ENCODE results near the gene CLIP2. TPM values are rescaled to one million over a fixed set of nuclear protein-coding genes. Genes with fewer than 3 reads are reported as not detected.
"Not testable (repeated sequence)": the region's sequence is repeated elsewhere in the genome, so short reads cannot be mapped to it uniquely, and the experiment has no call there.

The CLIP2 gene
- total RNA-seq, 2 donors from 2014 or later, result 12.2 to 17.0 TPM

- not testable (repeated sequence) for DNase-seq (ENCODE audit: low spot score); H3K36me3 Mint-ChIP-seq; ATAC-seq; H3K27me3 Mint-ChIP-seq; H3K4me3 Mint-ChIP-seq; H3K9me3 Mint-ChIP-seq; H3K27ac Mint-ChIP-seq
- peaks cover 12 to 18% of the 10 kb centered on the region in 2 donors for H3K4me1 Mint-ChIP-seq (ENCODE audit: low read depth in 2 of 2)
Observed at GRCh38 chr7:74315891-74316290, 26.7 kb downstream of the CLIP2 start.

- Mint-ChIP-seq H3K27me3 (no peaks in the 10 kb centered on the region), H3K4me3 (no peak overlapping the region), H3K27ac (no peak overlapping the region), H3K9me3 (no peaks in the 10 kb centered on the region), H3K4me1 (ENCODE audit: low read depth in 2 of 2) (peaks cover 6 to 13% of the 10 kb centered on the region in 2 donors), H3K36me3 (no peaks in the 10 kb centered on the region)
- DNase-seq (ENCODE audit: low spot score) (no peak), ATAC-seq (no peak)
Observed at GRCh38 chr7:74317146-74317782, 28.1 kb downstream of the CLIP2 start.

GRCh38 chr7:74318043-74318442 is 28.8 kb downstream of the CLIP2 start:
- Mint-ChIP-seq H3K4me1 (ENCODE audit: low read depth in 2 of 2) (peaks cover 6 to 13% of the 10 kb centered on the region in 2 donors), H3K9me3 (no peaks in the 10 kb centered on the region), H3K27ac (no peak overlapping the region), H3K27me3 (no peaks in the 10 kb centered on the region), H3K4me3 (no peak overlapping the region), H3K36me3 (no peaks in the 10 kb centered on the region)
- DNase-seq (ENCODE audit: low spot score) (no peak), ATAC-seq (no peak)

GRCh38 chr7:74320645-74321221 is 31.5 kb downstream of the CLIP2 start:
- Mint-ChIP-seq H3K27me3 (no peaks in the 10 kb centered on the region), H3K9me3 (no peaks in the 10 kb centered on the region), H3K27ac (peak overlapping the region in 1 of 2 donors; percentile 78), H3K4me3 (peak overlapping the region; percentile 53), H3K4me1 (ENCODE audit: low read depth in 2 of 2) (peaks cover 6 to 13% of the 10 kb centered on the region in 2 donors), H3K36me3 (no peaks in the 10 kb centered on the region)
- DNase-seq (ENCODE audit: low spot score) (no peak), ATAC-seq (no peak)

DNA sequence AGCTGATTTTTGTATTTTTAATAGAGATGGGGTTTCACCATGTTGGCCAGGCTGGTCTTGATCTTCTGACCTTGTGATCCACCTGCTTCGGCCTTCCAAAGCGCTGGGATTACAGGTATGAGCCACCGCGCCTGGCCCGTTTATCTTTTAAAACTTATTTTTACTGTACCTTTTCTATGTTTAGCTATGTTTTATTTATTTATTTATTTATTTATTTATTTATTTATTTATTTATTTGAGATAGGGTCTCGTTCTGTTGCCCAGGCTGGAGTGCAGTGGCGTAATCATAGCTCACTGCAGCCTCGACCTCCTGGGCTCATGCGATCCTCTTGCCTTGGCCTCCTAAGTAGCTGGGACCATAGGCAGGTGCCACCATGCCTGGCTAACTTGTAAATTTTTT is 33.7 kb downstream of the CLIP2 start:
- H3K27me3 Mint-ChIP-seq; H3K4me3 Mint-ChIP-seq; H3K36me3 Mint-ChIP-seq; DNase-seq (ENCODE audit: low spot score); H3K9me3 Mint-ChIP-seq; H3K27ac Mint-ChIP-seq; ATAC-seq: not testable (repeated sequence)
- H3K4me1 Mint-ChIP-seq (ENCODE audit: low read depth in 2 of 2), result peaks cover 6 to 13% of the 10 kb centered on the region in 2 donors

GRCh38 chr7:74324531-74325209 is 35.5 kb downstream of the CLIP2 start:
- Mint-ChIP-seq H3K9me3 (no peaks in the 10 kb centered on the region), H3K27me3 (no peaks in the 10 kb centered on the region), H3K27ac (peak overlapping the region in 1 of 2 donors; percentile 74), H3K36me3 (no peaks in the 10 kb centered on the region), H3K4me1 (ENCODE audit: low read depth in 2 of 2) (peaks cover 6 to 7% of the 10 kb centered on the region in 2 donors), H3K4me3 (no peak overlapping the region)
- DNase-seq (ENCODE audit: low spot score) (no peak), ATAC-seq (no peak)

DNA sequence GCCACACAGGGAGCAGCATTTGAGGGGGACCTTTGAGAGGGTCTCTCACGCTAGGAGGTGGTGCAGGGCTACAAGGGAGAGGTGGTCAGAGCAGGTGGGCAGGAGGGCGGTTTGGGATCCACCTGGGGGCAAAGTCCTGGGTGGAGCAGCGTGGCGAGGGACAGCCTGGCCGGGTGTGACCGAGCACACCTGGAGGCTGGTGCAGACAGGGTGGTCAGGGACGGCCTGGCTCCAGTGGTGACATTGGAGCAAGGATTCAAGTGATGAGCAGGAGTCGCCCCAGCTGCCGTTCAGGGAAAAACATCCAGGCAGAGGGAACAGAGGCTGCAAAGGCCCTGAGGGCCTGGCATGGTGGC is 36.0 kb downstream of the CLIP2 start:
- H3K9me3 Mint-ChIP-seq, result no peaks in the 10 kb centered on the region
- peaks cover 5 to 6% of the 10 kb centered on the region in 2 donors for H3K4me1 Mint-ChIP-seq (ENCODE audit: low read depth in 2 of 2)
- H3K36me3 Mint-ChIP-seq, result no peaks in the 10 kb centered on the region
- DNase-seq (ENCODE audit: low spot score) (no peak), ATAC-seq (no peak)
- no peak overlapping the region for H3K27ac Mint-ChIP-seq
- H3K27me3 Mint-ChIP-seq, result no peaks in the 10 kb centered on the region
- H3K4me3 Mint-ChIP-seq, result no peak overlapping the region

- H3K9me3 Mint-ChIP-seq, result no peaks in the 10 kb centered on the region
- ATAC-seq (no peak), DNase-seq (ENCODE audit: low spot score) (no peak)
- H3K36me3 Mint-ChIP-seq, result no peaks in the 10 kb centered on the region
- H3K4me3 Mint-ChIP-seq, result no peak overlapping the region
- no peaks in the 10 kb centered on the region for H3K4me1 Mint-ChIP-seq (ENCODE audit: low read depth in 2 of 2)
- H3K27ac Mint-ChIP-seq, result no peak overlapping the region
- no peaks in the 10 kb centered on the region for H3K27me3 Mint-ChIP-seq
Observed at GRCh38 chr7:74329225-74329624, 40.0 kb downstream of the CLIP2 start.

- Mint-ChIP-seq H3K4me1 (ENCODE audit: low read depth in 2 of 2) (peaks cover 0 to 4% of the 10 kb centered on the region in 2 donors), H3K36me3 (no peaks in the 10 kb centered on the region), H3K9me3 (no peaks in the 10 kb centered on the region), H3K27ac (no peak overlapping the region), H3K27me3 (no peaks in the 10 kb centered on the region), H3K4me3 (no peak overlapping the region)
- DNase-seq (ENCODE audit: low spot score), result no peak
- no peak for ATAC-seq
Observed at GRCh38 chr7:74332373-74333176, 43.4 kb downstream of the CLIP2 start.

- ATAC-seq, result no peak
- H3K27me3 Mint-ChIP-seq, result no peaks in the 10 kb centered on the region
- no peak for DNase-seq (ENCODE audit: low spot score)
- H3K9me3 Mint-ChIP-seq, result no peaks in the 10 kb centered on the region
- peaks cover 0 to 7% of the 10 kb centered on the region in 2 donors for H3K4me1 Mint-ChIP-seq (ENCODE audit: low read depth in 2 of 2)
- H3K4me3 Mint-ChIP-seq, result no peak overlapping the region
- no peak overlapping the region for H3K27ac Mint-ChIP-seq
- H3K36me3 Mint-ChIP-seq, result no peaks in the 10 kb centered on the region
Observed at GRCh38 chr7:74334030-74334429, 44.8 kb downstream of the CLIP2 start.

- Mint-ChIP-seq H3K4me1 (ENCODE audit: low read depth in 2 of 2) (peaks cover 0 to 11% of the 10 kb centered on the region in 2 donors), H3K9me3 (no peaks in the 10 kb centered on the region), H3K36me3 (no peaks in the 10 kb centered on the region), H3K4me3 (peak overlapping the region; percentile 32), H3K27me3 (no peaks in the 10 kb centered on the region), H3K27ac (peak overlapping the region in 1 of 2 donors; percentile 73)
- DNase-seq (ENCODE audit: low spot score), result no peak
- no peak for ATAC-seq
Observed at GRCh38 chr7:74337926-74338325, 48.7 kb downstream of the CLIP2 start.

DNA sequence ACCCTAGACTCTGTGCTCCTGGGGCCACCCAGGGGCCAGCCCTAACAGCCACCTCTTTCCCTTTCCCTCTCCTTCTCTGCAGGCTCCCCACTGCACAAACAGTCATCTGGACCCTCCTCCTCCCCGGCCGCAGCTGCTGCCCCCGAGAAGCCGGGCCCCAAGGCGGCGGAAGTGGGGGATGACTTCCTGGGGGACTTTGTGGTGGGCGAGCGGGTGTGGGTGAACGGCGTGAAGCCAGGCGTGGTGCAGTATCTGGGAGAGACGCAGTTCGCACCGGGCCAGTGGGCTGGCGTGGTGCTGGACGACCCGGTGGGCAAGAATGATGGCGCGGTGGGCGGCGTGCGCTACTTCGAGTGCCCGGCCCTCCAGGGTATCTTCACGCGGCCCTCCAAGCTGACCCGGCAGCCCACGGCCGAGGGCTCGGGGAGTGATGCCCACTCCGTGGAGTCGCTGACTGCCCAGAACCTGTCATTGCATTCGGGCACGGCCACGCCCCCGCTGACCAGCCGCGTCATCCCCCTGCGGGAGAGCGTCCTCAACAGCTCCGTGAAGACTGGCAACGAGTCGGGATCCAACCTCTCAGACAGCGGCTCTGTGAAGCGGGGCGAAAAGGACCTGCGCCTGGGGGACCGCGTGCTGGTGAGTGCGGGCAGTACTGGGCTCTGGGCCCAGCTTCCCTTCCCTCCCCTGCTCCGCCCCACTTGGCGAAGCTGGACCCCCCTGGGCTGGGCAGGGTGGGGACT is 49.3 kb downstream of the CLIP2 start:
- H3K9me3 Mint-ChIP-seq, result no peaks in the 10 kb centered on the region
- H3K4me3 Mint-ChIP-seq, result peak overlapping the region; percentile 32
- peak; percentile 47 to 66 for ATAC-seq
- no peaks in the 10 kb centered on the region for H3K36me3 Mint-ChIP-seq
- no peaks in the 10 kb centered on the region for H3K27me3 Mint-ChIP-seq
- DNase-seq (ENCODE audit: low spot score), result peak; percentile 65
- peaks cover 0 to 13% of the 10 kb centered on the region in 2 donors for H3K4me1 Mint-ChIP-seq (ENCODE audit: low read depth in 2 of 2)
- peak overlapping the region in 1 of 2 donors; percentile 73 for H3K27ac Mint-ChIP-seq

DNA sequence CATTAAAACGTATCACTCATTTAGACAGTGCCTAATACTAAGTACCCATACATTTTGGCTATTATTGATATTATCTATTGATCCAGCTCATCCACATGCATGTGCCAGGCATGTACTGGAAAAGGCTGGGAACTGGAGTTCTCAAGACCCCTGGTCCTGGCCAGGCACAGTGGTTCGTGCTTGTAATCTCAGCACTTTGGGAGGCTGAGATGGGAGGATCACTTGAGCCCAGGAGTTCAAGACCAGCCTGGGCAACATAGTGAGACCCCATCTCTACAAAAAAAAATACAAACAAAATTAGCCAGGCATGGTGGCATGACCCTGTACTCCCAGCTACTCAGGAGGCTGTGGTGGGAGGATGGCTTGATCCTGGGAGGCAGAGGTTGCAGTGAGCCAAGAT is 50.4 kb downstream of the CLIP2 start:
- ATAC-seq, H3K27me3 Mint-ChIP-seq: not testable (repeated sequence)

More for the DNA sequence above, 50.4 kb downstream of the CLIP2 start:
- H3K36me3 Mint-ChIP-seq; H3K27ac Mint-ChIP-seq; H3K4me3 Mint-ChIP-seq; DNase-seq (ENCODE audit: low spot score); H3K9me3 Mint-ChIP-seq: not testable (repeated sequence)
- H3K4me1 Mint-ChIP-seq (ENCODE audit: low read depth in 2 of 2), result peaks cover 0 to 18% of the 10 kb centered on the region in 2 donors
